ENCODE data around the gene PRR11. TPM values are rescaled to one million over a fixed set of nuclear protein-coding genes. Genes with fewer than 3 reads are reported as not detected.

The PRR11 gene
- total RNA-seq, 1 donor from 2014 or later: 51.9 TPM

- Histone ChIP-seq H3K36me3 (peaks cover 20% of the 10 kb centered on the region), H3K4me1 (no peaks in the 10 kb centered on the region), H3K27ac (no peak overlapping the region), H3K27me3 (no peaks in the 10 kb centered on the region), H3K79me2 (ENCODE audit: low read depth) (peaks cover 95% of the 10 kb centered on the region), H3K9me3 (ENCODE audit: low read depth) (no peaks in the 10 kb centered on the region), H3K4me3 (no peak overlapping the region), H4K20me1 (ENCODE audit: low read depth) (peaks cover 45% of the 10 kb centered on the region), H3F3A (ENCODE audit: low read depth) (no peaks in the 10 kb centered on the region), H2AFZ (replicated peaks) (no peak overlapping the region), H3K9ac (no peak overlapping the region), H3K4me2 (no peak overlapping the region)
- H3K4me3 Mint-ChIP-seq: no peak overlapping the region
- no peaks in the 10 kb centered on the region for H3K4me1 Mint-ChIP-seq
- H3K36me3 Mint-ChIP-seq: peaks cover 28% of the 10 kb centered on the region
- no peak for TF ChIP-seq EZH2 (IDR thresholded peaks at IDR 0.05)
- TF ChIP-seq CTCF (IDR thresholded peaks at IDR 0.05): no peak
- TF ChIP-seq EZH2phosphoT487 (IDR thresholded peaks at IDR 0.05): no peak
- H3K27me3 Mint-ChIP-seq (ENCODE audit: insufficient read depth, low read depth): no peaks in the 10 kb centered on the region
- DNase-seq (ENCODE audit: low spot score): no peak
- no peaks in the 10 kb centered on the region for H3K9me3 Mint-ChIP-seq
- H3K27ac Mint-ChIP-seq: no peak overlapping the region
Observed at GRCh38 chr17:59124665-59125064, 30.9 kb upstream of the PRR11 start.

- no peak for TF ChIP-seq EZH2 (IDR thresholded peaks at IDR 0.05)
- no peak for TF ChIP-seq CTCF (IDR thresholded peaks at IDR 0.05)
- TF ChIP-seq EZH2phosphoT487 (IDR thresholded peaks at IDR 0.05): no peak
- no peaks in the 10 kb centered on the region for H3K9me3 Mint-ChIP-seq
- H3K36me3 Mint-ChIP-seq: peaks cover 22% of the 10 kb centered on the region
- no peak overlapping the region for H3K9ac ChIP-seq
- H2AFZ ChIP-seq (replicated peaks): no peak overlapping the region
- peaks cover 14% of the 10 kb centered on the region for H3K36me3 ChIP-seq
- H3F3A ChIP-seq (ENCODE audit: low read depth): no peaks in the 10 kb centered on the region
- no peaks in the 10 kb centered on the region for H3K9me3 ChIP-seq (ENCODE audit: low read depth)
- no peak overlapping the region for H3K4me3 Mint-ChIP-seq
- H3K27ac ChIP-seq: no peak overlapping the region
- no peaks in the 10 kb centered on the region for H3K27me3 ChIP-seq
- peaks cover 96% of the 10 kb centered on the region for H3K79me2 ChIP-seq (ENCODE audit: low read depth)
- no peak overlapping the region for H3K4me3 ChIP-seq
- H3K4me2 ChIP-seq: no peak overlapping the region
- no peak overlapping the region for H3K27ac Mint-ChIP-seq
- H3K27me3 Mint-ChIP-seq (ENCODE audit: insufficient read depth, low read depth): no peaks in the 10 kb centered on the region
- H3K4me1 Mint-ChIP-seq: no peaks in the 10 kb centered on the region
- DNase-seq (ENCODE audit: low spot score): no peak
- peaks cover 52% of the 10 kb centered on the region for H4K20me1 ChIP-seq (ENCODE audit: low read depth)
- H3K4me1 ChIP-seq: no peaks in the 10 kb centered on the region
Observed at GRCh38 chr17:59126809-59127417, 28.6 kb upstream of the PRR11 start.

- Histone ChIP-seq H3K79me2 (ENCODE audit: low read depth) (peaks cover 96% of the 10 kb centered on the region), H3K4me1 (no peaks in the 10 kb centered on the region), H3K27me3 (no peaks in the 10 kb centered on the region), H3K9ac (no peak overlapping the region), H3K27ac (no peak overlapping the region), H3K4me3 (no peak overlapping the region), H4K20me1 (ENCODE audit: low read depth) (peaks cover 70% of the 10 kb centered on the region), H3K36me3 (peaks cover 10% of the 10 kb centered on the region), H2AFZ (replicated peaks) (no peak overlapping the region), H3F3A (ENCODE audit: low read depth) (no peaks in the 10 kb centered on the region), H3K4me2 (no peak overlapping the region), H3K9me3 (ENCODE audit: low read depth) (no peaks in the 10 kb centered on the region)
- H3K4me1 Mint-ChIP-seq: no peaks in the 10 kb centered on the region
- TF ChIP-seq EZH2phosphoT487 (IDR thresholded peaks at IDR 0.05) (no peak), EZH2 (IDR thresholded peaks at IDR 0.05) (no peak), CTCF (IDR thresholded peaks at IDR 0.05) (no peak)
- H3K27me3 Mint-ChIP-seq (ENCODE audit: insufficient read depth, low read depth): no peaks in the 10 kb centered on the region
- no peak overlapping the region for H3K27ac Mint-ChIP-seq
- no peaks in the 10 kb centered on the region for H3K9me3 Mint-ChIP-seq
- DNase-seq (ENCODE audit: low spot score): no peak
- H3K4me3 Mint-ChIP-seq: no peak overlapping the region
- H3K36me3 Mint-ChIP-seq: peaks cover 15% of the 10 kb centered on the region
Observed at GRCh38 chr17:59129814-59130213, 25.7 kb upstream of the PRR11 start.
